ENCODE results near the gene CLDN15.

Gene CLDN15

DNA sequence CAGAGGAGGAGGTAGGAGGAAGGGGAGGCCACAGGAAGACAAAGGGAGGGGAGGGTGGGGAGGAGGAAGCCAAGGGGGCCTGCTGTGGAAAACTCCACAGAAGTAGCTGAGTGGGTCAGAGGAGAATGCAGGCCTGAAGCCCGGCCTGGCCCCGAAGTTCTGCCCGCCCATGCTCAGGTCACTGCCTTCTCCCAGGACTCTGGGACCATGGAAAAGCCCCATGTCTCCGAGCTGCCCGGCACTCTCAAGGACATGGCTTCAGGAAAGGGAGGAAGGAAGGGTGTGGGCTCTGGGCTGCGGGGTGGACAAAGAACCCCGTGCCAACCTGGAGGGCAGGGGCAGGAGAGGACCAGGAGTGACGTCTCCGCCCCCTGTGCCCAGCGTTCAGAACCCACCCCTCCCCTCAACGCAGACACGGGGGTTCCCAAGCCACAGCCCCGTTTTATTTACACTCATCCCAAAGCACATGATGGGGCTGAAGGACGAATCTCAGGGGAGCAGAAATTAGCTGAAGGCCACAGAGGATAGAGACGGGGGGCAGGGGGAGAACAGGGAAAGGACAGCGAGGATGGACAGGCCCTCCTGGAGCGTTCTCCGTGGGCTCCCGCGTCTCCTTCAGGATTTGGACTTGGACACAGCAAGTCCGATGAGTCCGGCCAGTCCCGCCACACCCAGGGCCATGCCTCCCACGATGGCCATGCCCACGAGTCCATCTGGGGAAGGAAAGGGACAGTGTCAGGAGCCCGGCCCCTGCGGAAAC, 1.8 kb upstream of the CLDN15 start:
- Histone ChIP-seq H3K9me3 (ENCODE audit: insufficient read depth, low read length) (no peaks in the 10 kb centered on the region), H3K4me2 (ENCODE audit: low read depth, low read length, poor library complexity, severe bottlenecking) (no peak overlapping the region), H3K4me3 (ENCODE audit: insufficient read depth, low read length, poor library complexity, severe bottlenecking) (no peak overlapping the region), H3K79me2 (ENCODE audit: insufficient read depth, low read length) (peaks cover 27% of the 10 kb centered on the region), H2AFZ (ENCODE audit: low read depth, low read length, severe bottlenecking) (no peak overlapping the region), H3K9me2 (replicated peaks; ENCODE audit: insufficient read depth, low read length) (no peaks in the 10 kb centered on the region), H3F3A (ENCODE audit: insufficient read depth) (no peaks in the 10 kb centered on the region), H3K27me3 (ENCODE audit: low read length) (no peaks in the 10 kb centered on the region), H3K27ac (ENCODE audit: low read depth, low read length) (no peak overlapping the region), H3K36me3 (ENCODE audit: low read length) (no peaks in the 10 kb centered on the region), H3K9ac (ENCODE audit: low read length) (no peak overlapping the region), H4K20me1 (ENCODE audit: low read depth, low read length) (no peaks in the 10 kb centered on the region; the same call in 1 of the 2 replicates)
- TF ChIP-seq EZH2phosphoT487 (conservative IDR thresholded peaks at IDR 0.05; ENCODE audit: low read length), result no peak
- TF ChIP-seq, protein P1, sequence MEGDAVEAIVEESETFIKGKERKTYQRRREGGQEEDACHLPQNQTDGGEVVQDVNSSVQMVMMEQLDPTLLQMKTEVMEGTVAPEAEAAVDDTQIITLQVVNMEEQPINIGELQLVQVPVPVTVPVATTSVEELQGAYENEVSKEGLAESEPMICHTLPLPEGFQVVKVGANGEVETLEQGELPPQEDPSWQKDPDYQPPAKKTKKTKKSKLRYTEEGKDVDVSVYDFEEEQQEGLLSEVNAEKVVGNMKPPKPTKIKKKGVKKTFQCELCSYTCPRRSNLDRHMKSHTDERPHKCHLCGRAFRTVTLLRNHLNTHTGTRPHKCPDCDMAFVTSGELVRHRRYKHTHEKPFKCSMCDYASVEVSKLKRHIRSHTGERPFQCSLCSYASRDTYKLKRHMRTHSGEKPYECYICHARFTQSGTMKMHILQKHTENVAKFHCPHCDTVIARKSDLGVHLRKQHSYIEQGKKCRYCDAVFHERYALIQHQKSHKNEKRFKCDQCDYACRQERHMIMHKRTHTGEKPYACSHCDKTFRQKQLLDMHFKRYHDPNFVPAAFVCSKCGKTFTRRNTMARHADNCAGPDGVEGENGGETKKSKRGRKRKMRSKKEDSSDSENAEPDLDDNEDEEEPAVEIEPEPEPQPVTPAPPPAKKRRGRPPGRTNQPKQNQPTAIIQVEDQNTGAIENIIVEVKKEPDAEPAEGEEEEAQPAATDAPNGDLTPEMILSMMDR (IDR thresholded peaks at IDR 0.05; ENCODE audit: insufficient read depth, low read length, poor library complexity, severe bottlenecking), result no peak

DNA sequence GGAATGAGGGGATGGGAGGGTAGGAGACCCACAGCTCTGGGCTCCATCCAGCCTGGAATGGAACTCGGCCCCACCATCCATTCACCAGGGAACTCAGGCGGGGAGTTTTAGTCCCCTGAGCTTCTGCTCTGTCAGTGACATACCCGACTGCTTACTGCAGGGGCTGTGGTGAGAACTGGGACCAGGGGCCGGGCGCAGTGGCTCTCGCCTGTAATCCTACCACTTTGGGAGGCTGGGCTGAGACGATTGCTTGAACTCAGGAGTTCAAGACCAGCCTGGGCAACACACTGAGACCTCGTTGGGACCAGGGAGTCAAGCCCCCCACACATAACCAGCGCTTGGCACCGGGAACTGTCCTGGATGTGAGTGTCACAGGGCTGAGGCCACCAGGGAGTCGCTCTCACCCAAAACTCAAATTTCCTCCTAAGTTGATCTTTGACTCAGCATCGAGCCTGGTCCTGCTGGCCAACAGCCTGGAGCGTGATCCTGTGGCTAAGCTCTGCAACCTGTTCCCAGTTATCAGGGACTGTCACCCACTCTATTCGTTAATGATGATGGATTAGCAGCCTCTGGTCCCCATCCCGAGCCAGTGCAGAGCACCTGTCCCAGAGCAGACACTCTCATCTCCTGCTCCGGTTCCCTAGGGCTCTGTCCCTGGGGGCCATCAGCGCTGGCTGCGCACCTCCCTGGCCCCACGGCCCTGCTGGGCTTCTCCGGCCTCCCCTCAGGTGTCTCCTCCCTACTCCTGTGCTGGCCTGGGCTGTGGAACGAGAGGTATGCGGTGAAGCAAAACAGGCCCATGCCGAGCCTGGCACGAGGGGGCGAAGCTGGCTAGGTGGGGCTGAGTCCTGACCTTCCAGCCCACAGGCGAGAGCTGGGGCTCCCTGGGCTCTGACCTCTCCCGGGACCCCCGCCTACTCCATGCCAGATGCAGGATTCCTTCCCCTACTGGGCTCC, 902 bp upstream of the CLDN15 start:
- H3K9me2 ChIP-seq (replicated peaks; ENCODE audit: insufficient read depth, low read length), result no peaks in the 10 kb centered on the region

DNA sequence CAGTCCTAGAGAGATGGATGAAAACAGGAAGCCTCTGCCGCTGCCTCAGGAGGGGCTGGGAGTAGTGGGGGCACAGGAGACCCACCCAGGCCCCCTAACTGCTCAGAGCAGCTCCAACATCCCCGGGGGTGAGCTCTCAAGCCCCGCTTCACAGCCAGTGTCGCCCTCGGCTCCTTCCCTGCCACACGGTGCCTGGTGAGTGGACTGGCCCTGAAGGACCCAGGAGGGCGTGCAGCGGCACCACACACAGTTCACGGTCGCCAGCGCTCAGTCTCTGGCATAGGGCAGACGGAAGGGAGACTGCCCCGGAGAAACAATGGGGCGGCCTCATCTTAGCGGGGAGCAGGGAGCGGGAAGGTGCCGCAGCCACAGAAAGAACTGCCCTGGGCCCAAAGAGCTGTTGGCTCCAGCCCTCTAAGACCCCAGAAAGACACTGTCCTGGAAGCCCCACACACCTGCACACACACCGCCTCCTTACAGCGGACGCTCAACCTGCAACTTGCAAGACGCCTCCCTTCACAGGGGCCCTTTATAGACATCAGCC, 1.2 kb downstream of the CLDN15 start:
- no peaks in the 10 kb centered on the region for H3K79me2 ChIP-seq (ENCODE audit: insufficient read depth, low read length)
- TF ChIP-seq, protein P1 (IDR thresholded peaks at IDR 0.05; ENCODE audit: insufficient read depth, low read length, poor library complexity, severe bottlenecking), result no peak
- TF ChIP-seq EZH2phosphoT487 (conservative IDR thresholded peaks at IDR 0.05; ENCODE audit: low read length), result no peak
- no peaks in the 10 kb centered on the region for H3K27me3 ChIP-seq (ENCODE audit: low read length)
- H3F3A ChIP-seq (ENCODE audit: insufficient read depth), result no peaks in the 10 kb centered on the region
- H3K36me3 ChIP-seq (ENCODE audit: low read length), result no peaks in the 10 kb centered on the region
- no peaks in the 10 kb centered on the region for H3K9me3 ChIP-seq (ENCODE audit: insufficient read depth, low read length)
- no peaks in the 10 kb centered on the region for H3K9me2 ChIP-seq (replicated peaks; ENCODE audit: insufficient read depth, low read length)
- H2AFZ ChIP-seq (ENCODE audit: low read depth, low read length, severe bottlenecking), result no peak overlapping the region
- no peak overlapping the region for H3K9ac ChIP-seq (ENCODE audit: low read length)
- no peak overlapping the region for H3K27ac ChIP-seq (ENCODE audit: low read depth, low read length)
- H3K4me2 ChIP-seq (ENCODE audit: low read depth, low read length, poor library complexity, severe bottlenecking), result no peak overlapping the region
- no peaks in the 10 kb centered on the region for H4K20me1 ChIP-seq (ENCODE audit: low read depth, low read length)
- no peak overlapping the region for H3K4me3 ChIP-seq (ENCODE audit: insufficient read depth, low read length, poor library complexity, severe bottlenecking)

More for the DNA sequence above, 902 bp upstream of the CLDN15 start:
- TF ChIP-seq EZH2phosphoT487 (conservative IDR thresholded peaks at IDR 0.05; ENCODE audit: low read length), result no peak
- H3K9ac ChIP-seq (ENCODE audit: low read length), result no peak overlapping the region
- H3K27ac ChIP-seq (ENCODE audit: low read depth, low read length), result no peak overlapping the region
- H3K9me3 ChIP-seq (ENCODE audit: insufficient read depth, low read length), result no peaks in the 10 kb centered on the region
- peaks cover 19% of the 10 kb centered on the region for H3K79me2 ChIP-seq (ENCODE audit: insufficient read depth, low read length)
- H3K4me3 ChIP-seq (ENCODE audit: insufficient read depth, low read length, poor library complexity, severe bottlenecking), result no peak overlapping the region
- no peak overlapping the region for H2AFZ ChIP-seq (ENCODE audit: low read depth, low read length, severe bottlenecking)
- no peak overlapping the region for H3K4me2 ChIP-seq (ENCODE audit: low read depth, low read length, poor library complexity, severe bottlenecking)
- no peaks in the 10 kb centered on the region for H3F3A ChIP-seq (ENCODE audit: insufficient read depth)
- H3K27me3 ChIP-seq (ENCODE audit: low read length), result no peaks in the 10 kb centered on the region
- no peaks in the 10 kb centered on the region for H3K36me3 ChIP-seq (ENCODE audit: low read length)
- H4K20me1 ChIP-seq (ENCODE audit: low read depth, low read length), result no peaks in the 10 kb centered on the region; the same call in 1 of the 2 replicates
